Stimulated activated CD4-positive, alpha-beta T cell treated with anti-CD3 and anti-CD28 coated beads, Interleukin-2, amount 100 ng/mL, for 4 hours (primary cell): ENCODE data around the gene ZRANB3.
"Not testable (repeated sequence)": the region's sequence is repeated elsewhere in the genome, so short reads cannot be mapped to it uniquely, and the experiment has no call there.

ENCODE experiments used
- DNase-seq: peaks from one replicate; pipeline ENCODE4 v3.0.0-alpha.2; 2020; ENCODE audit warnings: low read depth

ZRANB3 gene

GRCh38 chr2:135485441-135485840 is 45.6 kb downstream of the ZRANB3 start:
- no peak for DNase-seq

- no peak for DNase-seq
Observed at GRCh38 chr2:135475128-135475527, 55.9 kb downstream of the ZRANB3 start.

- no peak for DNase-seq
Observed at GRCh38 chr2:135473567-135473966, 57.5 kb downstream of the ZRANB3 start.

GRCh38 chr2:135471106-135471505 is 59.9 kb downstream of the ZRANB3 start:
- no peak for DNase-seq

GRCh38 chr2:135457279-135457678 is 73.7 kb downstream of the ZRANB3 start:
- no peak for DNase-seq

GRCh38 chr2:135456835-135457234 is 74.2 kb downstream of the ZRANB3 start:
- DNase-seq: no peak

- no peak for DNase-seq
Observed at GRCh38 chr2:135456431-135456830, 74.6 kb downstream of the ZRANB3 start.

GRCh38 chr2:135454608-135455007 is 76.4 kb downstream of the ZRANB3 start:
- no peak for DNase-seq

- not testable (repeated sequence) for DNase-seq
Observed at GRCh38 chr2:135453027-135453426, 78.0 kb downstream of the ZRANB3 start.

- DNase-seq: no peak
Observed at GRCh38 chr2:135451966-135452365, 79.1 kb downstream of the ZRANB3 start.

GRCh38 chr2:135443013-135443412 is 88.0 kb downstream of the ZRANB3 start:
- DNase-seq: not testable (repeated sequence)

GRCh38 chr2:135435155-135435554 is 95.9 kb downstream of the ZRANB3 start:
- not testable (repeated sequence) for DNase-seq

- DNase-seq: no peak
Observed at GRCh38 chr2:135424849-135425248, 106.2 kb downstream of the ZRANB3 start.

- no peak for DNase-seq
Observed at GRCh38 chr2:135422898-135423297, 108.1 kb downstream of the ZRANB3 start.

GRCh38 chr2:135411646-135412045 is 119.4 kb downstream of the ZRANB3 start:
- no peak for DNase-seq

- DNase-seq: no peak
Observed at GRCh38 chr2:135409436-135409835, 121.6 kb downstream of the ZRANB3 start.

GRCh38 chr2:135396259-135396658 is 134.8 kb downstream of the ZRANB3 start:
- DNase-seq: not testable (repeated sequence)

- DNase-seq: no peak
Observed at GRCh38 chr2:135386993-135387392, 144.0 kb downstream of the ZRANB3 start.

- DNase-seq: no peak
Observed at GRCh38 chr2:135378591-135378990, 152.4 kb downstream of the ZRANB3 start.

GRCh38 chr2:135373702-135374101 is 157.3 kb downstream of the ZRANB3 start:
- no peak for DNase-seq

GRCh38 chr2:135349941-135350340 is 181.1 kb downstream of the ZRANB3 start:
- DNase-seq: no peak

- not testable (repeated sequence) for DNase-seq
Observed at GRCh38 chr2:135348096-135348704, 182.8 kb downstream of the ZRANB3 start.

GRCh38 chr2:135337071-135337470 is 193.9 kb downstream of the ZRANB3 start:
- DNase-seq: no peak

GRCh38 chr2:135335256-135335655 is 195.8 kb downstream of the ZRANB3 start:
- no peak for DNase-seq
